ENCODE data around the gene LRRC47.

LRRC47 gene

DNA sequence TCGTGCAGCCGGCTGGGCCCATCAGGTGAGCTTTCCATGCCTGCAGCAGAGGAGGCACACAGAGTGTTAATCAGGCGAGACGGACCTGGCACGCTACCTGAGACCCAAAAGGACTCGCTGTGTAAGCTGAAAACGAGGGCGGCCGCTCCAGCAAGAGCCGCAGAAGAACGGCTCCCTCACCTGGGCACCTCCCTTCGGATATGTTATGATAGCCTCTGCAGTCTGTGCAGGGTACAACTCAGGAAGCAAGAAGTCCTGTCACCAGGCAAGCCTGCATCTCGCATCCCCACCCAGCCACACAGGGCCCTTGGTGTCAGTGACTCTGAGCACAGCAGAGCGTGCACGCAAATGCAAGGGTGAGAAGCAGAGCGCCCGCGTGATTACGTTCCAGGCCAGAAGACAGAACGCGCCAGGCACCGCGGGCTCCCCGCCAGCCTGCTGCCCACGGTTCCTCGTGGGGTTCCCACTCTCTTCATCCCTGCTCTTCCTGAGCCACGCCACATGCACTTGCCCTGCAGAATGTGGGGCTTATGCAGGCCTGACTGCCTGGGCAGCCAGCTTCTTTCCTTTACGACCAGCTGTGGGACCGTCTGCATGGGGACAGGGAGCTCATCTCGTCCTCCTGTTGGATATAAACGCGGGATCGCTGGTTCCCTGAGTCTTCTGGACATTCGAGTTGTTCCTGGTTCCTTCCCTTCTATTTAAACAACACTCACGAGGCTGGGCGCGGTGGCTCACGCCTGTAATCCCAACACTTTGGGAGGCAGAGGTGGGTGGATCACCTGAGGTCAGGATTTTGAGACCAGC lies 20.2 kb upstream of the LRRC47 start:
- Histone ChIP-seq H3K9ac (ENCODE audit: low read length) (no peak overlapping the region), H3K4me3 (ENCODE audit: low read depth, low read length, poor library complexity, severe bottlenecking) (no peak overlapping the region), H3K4me1 (ENCODE audit: insufficient read depth, low read length, severe bottlenecking) (no peaks in the 10 kb centered on the region), H3F3A (ENCODE audit: insufficient read depth, low read length) (no peaks in the 10 kb centered on the region), H3K79me2 (ENCODE audit: insufficient read depth, low read length) (no peaks in the 10 kb centered on the region), H2AFZ (ENCODE audit: low read length) (no peak overlapping the region), H3K9me3 (ENCODE audit: low read length) (no peaks in the 10 kb centered on the region), H4K20me1 (ENCODE audit: insufficient read depth, low read length) (no peaks in the 10 kb centered on the region), H3K27ac (ENCODE audit: low read depth, low read length, poor library complexity, severe bottlenecking) (no peak overlapping the region), H3K36me3 (ENCODE audit: insufficient read depth, low read length) (peaks cover 36% of the 10 kb centered on the region), H3K4me2 (ENCODE audit: low read length) (no peak overlapping the region), H3K27me3 (ENCODE audit: insufficient read depth, low read length) (no peaks in the 10 kb centered on the region), H3K9me2 (ENCODE audit: low read depth, low read length) (no peaks in the 10 kb centered on the region)
- TF ChIP-seq EZH2 (IDR thresholded peaks at IDR 0.05; ENCODE audit: borderline replicate concordance, low read length): no peak
- TF ChIP-seq, protein P1, sequence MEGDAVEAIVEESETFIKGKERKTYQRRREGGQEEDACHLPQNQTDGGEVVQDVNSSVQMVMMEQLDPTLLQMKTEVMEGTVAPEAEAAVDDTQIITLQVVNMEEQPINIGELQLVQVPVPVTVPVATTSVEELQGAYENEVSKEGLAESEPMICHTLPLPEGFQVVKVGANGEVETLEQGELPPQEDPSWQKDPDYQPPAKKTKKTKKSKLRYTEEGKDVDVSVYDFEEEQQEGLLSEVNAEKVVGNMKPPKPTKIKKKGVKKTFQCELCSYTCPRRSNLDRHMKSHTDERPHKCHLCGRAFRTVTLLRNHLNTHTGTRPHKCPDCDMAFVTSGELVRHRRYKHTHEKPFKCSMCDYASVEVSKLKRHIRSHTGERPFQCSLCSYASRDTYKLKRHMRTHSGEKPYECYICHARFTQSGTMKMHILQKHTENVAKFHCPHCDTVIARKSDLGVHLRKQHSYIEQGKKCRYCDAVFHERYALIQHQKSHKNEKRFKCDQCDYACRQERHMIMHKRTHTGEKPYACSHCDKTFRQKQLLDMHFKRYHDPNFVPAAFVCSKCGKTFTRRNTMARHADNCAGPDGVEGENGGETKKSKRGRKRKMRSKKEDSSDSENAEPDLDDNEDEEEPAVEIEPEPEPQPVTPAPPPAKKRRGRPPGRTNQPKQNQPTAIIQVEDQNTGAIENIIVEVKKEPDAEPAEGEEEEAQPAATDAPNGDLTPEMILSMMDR (IDR thresholded peaks at IDR 0.05; ENCODE audit: low read length): no peak

DNA sequence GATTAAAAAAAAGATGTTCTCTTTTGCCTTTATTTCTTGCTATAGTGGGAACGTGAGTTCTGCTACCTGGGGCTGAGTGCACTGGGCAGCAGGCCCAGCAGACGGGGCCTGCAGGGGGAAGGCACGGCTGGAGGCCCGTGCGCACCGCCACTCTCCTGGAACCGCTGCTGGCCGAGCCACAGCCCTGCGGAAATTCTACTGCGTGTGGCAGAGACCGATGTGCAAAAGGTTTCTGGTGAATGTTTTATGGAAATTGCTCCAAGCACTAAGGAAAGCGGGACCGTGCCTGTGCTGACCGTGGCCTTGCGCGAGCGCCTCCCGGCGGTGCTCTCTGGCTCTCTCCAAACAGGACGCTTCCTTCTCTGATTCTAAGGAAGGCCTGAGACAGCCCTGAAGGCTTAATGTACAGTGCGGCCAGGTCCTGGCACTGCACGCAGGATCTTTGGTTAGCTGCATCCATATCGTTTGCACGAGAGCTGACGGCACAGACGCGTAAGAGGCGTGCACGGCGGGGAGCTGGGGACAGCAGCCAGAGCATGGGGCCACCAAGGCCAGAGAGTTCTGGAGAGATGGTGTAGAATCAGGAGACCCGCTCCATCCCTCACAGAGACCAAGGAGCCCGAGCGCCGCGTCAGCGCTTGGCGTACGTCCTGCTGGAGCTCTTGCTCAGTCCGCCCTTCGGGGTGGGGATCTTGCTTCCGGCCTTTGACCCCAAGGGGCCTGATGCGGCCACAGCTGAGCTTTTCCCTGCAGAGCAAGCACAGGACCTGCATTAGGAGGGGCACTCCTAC lies 18.7 kb upstream of the LRRC47 start:
- Histone ChIP-seq H3K4me2 (ENCODE audit: low read length) (no peak overlapping the region), H3F3A (ENCODE audit: insufficient read depth, low read length) (no peaks in the 10 kb centered on the region), H4K20me1 (ENCODE audit: insufficient read depth, low read length) (no peaks in the 10 kb centered on the region), H3K4me3 (ENCODE audit: low read depth, low read length, poor library complexity, severe bottlenecking) (no peak overlapping the region), H3K9me3 (ENCODE audit: low read length) (no peaks in the 10 kb centered on the region), H3K27me3 (ENCODE audit: insufficient read depth, low read length) (no peaks in the 10 kb centered on the region), H3K4me1 (ENCODE audit: insufficient read depth, low read length, severe bottlenecking) (no peaks in the 10 kb centered on the region), H3K79me2 (ENCODE audit: insufficient read depth, low read length) (no peaks in the 10 kb centered on the region), H3K36me3 (ENCODE audit: insufficient read depth, low read length) (peaks cover 20% of the 10 kb centered on the region), H2AFZ (ENCODE audit: low read length) (no peak overlapping the region), H3K9me2 (ENCODE audit: low read depth, low read length) (no peaks in the 10 kb centered on the region), H3K27ac (ENCODE audit: low read depth, low read length, poor library complexity, severe bottlenecking) (no peak overlapping the region), H3K9ac (ENCODE audit: low read length) (no peak overlapping the region)
- TF ChIP-seq EZH2 (IDR thresholded peaks at IDR 0.05; ENCODE audit: borderline replicate concordance, low read length): no peak
- TF ChIP-seq, protein P1 (IDR thresholded peaks at IDR 0.05; ENCODE audit: low read length): no peak

DNA sequence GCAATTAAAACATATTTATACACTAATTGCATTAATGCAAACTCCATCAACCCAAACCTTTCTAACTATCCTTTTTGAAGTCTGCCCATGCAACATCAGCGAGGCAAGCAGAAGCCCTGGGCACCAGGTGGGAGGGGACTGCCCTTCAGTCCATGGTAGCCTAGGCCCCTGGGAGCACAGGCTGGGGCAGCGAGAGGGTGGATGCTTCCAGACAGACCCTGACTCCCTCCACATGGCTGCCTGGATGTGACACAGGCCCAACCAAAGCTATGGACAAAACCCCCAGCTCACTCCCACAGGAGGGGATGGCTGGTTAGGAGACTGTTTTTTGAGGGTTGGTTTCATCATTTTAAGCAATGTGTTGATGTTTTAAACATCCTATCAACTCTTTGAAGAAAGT lies 17.8 kb upstream of the LRRC47 start:
- Histone ChIP-seq H3K9ac (ENCODE audit: low read length) (no peak overlapping the region), H3K27ac (ENCODE audit: low read depth, low read length, poor library complexity, severe bottlenecking) (no peak overlapping the region), H3K27me3 (ENCODE audit: insufficient read depth, low read length) (no peaks in the 10 kb centered on the region), H3K9me2 (ENCODE audit: low read depth, low read length) (no peaks in the 10 kb centered on the region), H3K9me3 (ENCODE audit: low read length) (no peaks in the 10 kb centered on the region), H3K79me2 (ENCODE audit: insufficient read depth, low read length) (no peaks in the 10 kb centered on the region), H3K4me1 (ENCODE audit: insufficient read depth, low read length, severe bottlenecking) (no peaks in the 10 kb centered on the region), H4K20me1 (ENCODE audit: insufficient read depth, low read length) (no peaks in the 10 kb centered on the region), H3K4me2 (ENCODE audit: low read length) (no peak overlapping the region), H3K4me3 (ENCODE audit: low read depth, low read length, poor library complexity, severe bottlenecking) (no peak overlapping the region), H3F3A (ENCODE audit: insufficient read depth, low read length) (no peaks in the 10 kb centered on the region), H2AFZ (ENCODE audit: low read length) (no peak overlapping the region), H3K36me3 (ENCODE audit: insufficient read depth, low read length) (peaks cover 15% of the 10 kb centered on the region)
- TF ChIP-seq, protein P1 (IDR thresholded peaks at IDR 0.05; ENCODE audit: low read length): no peak
- no peak for TF ChIP-seq EZH2 (IDR thresholded peaks at IDR 0.05; ENCODE audit: borderline replicate concordance, low read length)

Data from OCI-LY1 (cell line).